ENCODE data around the gene CD79A. TPM values are rescaled to one million over a fixed set of nuclear protein-coding genes. Genes with fewer than 3 reads are reported as not detected.

The CD79A gene
- total RNA-seq, 1 experiment from 2014 or later = 0.69 TPM

- intact Hi-C loops (cut with micrococcal nuclease) = no loop called here
- BruUV-seq (replicated peaks) = no TSS peak
- ATAC-seq (no peak), DNase-seq (ENCODE audit: low read depth, low spot score) (no peak)
- no peaks in the 10 kb centered on the region for H3K79me2 ChIP-seq (ENCODE audit: insufficient read depth, low read length)
- no peaks in the 10 kb centered on the region for H4K20me1 ChIP-seq (ENCODE audit: insufficient read depth)
- CTCF ChIA-PET = no interaction called here
- POLR2A ChIA-PET = no interaction called here
- no peak overlapping the region for H3K4me3 ChIP-seq (replicated peaks in 1 of 2; ENCODE audit: low read depth in 1 of 2, low read length in 2 of 2)
- no peaks in the 10 kb centered on the region for H3K36me3 ChIP-seq (ENCODE audit: control insufficient read depth in 1 of 2, insufficient read depth in 2 of 2, low read length in 2 of 2)
- H3K9me3 ChIP-seq (ENCODE audit: control insufficient read depth in 1 of 2, insufficient read depth in 1 of 2, low read depth in 1 of 2, low read length in 2 of 2) = no peaks in the 10 kb centered on the region
- TF ChIP-seq POLR2A (IDR thresholded peaks at IDR 0.05; ENCODE audit: borderline replicate concordance, extremely low read depth, insufficient read depth, insufficient read length) = no peak
- TF ChIP-seq ZNF274 (IDR thresholded peaks at IDR 0.05; ENCODE audit: low read depth, low read length) = no peak
- TF ChIP-seq CTCF (IDR thresholded peaks at IDR 0.05 in 2 of 3, conservative IDR thresholded peaks at IDR 0.05 in 1 of 3; ENCODE audit: borderline replicate concordance in 1 of 3, insufficient read depth in 1 of 3, low read depth in 2 of 3, low read length in 2 of 3) = no peak
- TF ChIP-seq ZFX (IDR thresholded peaks at IDR 0.05) = no peak
- no peak for TF ChIP-seq ELF1 (IDR thresholded peaks at IDR 0.05; ENCODE audit: borderline replicate concordance, low read depth)
- no peaks in the 10 kb centered on the region for H3K9me2 ChIP-seq (ENCODE audit: insufficient read depth)
- H3K9ac ChIP-seq (ENCODE audit: low read length) = no peak overlapping the region
- H2AFZ ChIP-seq (ENCODE audit: low read depth, low read length, poor library complexity, severe bottlenecking) = no peak overlapping the region
- H3K4me1 ChIP-seq (ENCODE audit: control insufficient read depth in 1 of 2, insufficient read depth in 2 of 2, low read length in 2 of 2) = no peaks in the 10 kb centered on the region
- H3K27ac ChIP-seq (ENCODE audit: low read depth, low read length) = no peak overlapping the region
- RAD21 ChIA-PET (ENCODE audit: low non-redundant PET in 1 of 2, low total read pairs in 2 of 2, uncharacterized antibody in 2 of 2, unreplicated experiment in 2 of 2) = no interaction called here
- no peaks in the 10 kb centered on the region; the same call in 1 of the 2 replicates for H3K27me3 ChIP-seq (ENCODE audit: insufficient read depth, low read length)
- no peak overlapping the region for H3K4me2 ChIP-seq (ENCODE audit: low read length)
Measured at GRCh38 chr19:41915021-41915775, 38.1 kb downstream of the CD79A start.

- intact Hi-C loops (cut with micrococcal nuclease) = no loop called here
- Histone ChIP-seq H3K9me3 (ENCODE audit: control insufficient read depth in 1 of 2, insufficient read depth in 1 of 2, low read depth in 1 of 2, low read length in 2 of 2) (no peaks in the 10 kb centered on the region), H3K9me2 (ENCODE audit: insufficient read depth) (no peaks in the 10 kb centered on the region), H3K4me2 (ENCODE audit: low read length) (no peak overlapping the region), H4K20me1 (ENCODE audit: insufficient read depth) (no peaks in the 10 kb centered on the region), H3K27me3 (ENCODE audit: insufficient read depth, low read length) (no peaks in the 10 kb centered on the region; the same call in 1 of the 2 replicates), H3K27ac (ENCODE audit: low read depth, low read length) (no peak overlapping the region), H3K4me1 (ENCODE audit: control insufficient read depth in 1 of 2, insufficient read depth in 2 of 2, low read length in 2 of 2) (no peaks in the 10 kb centered on the region), H2AFZ (ENCODE audit: low read depth, low read length, poor library complexity, severe bottlenecking) (no peak overlapping the region), H3K36me3 (ENCODE audit: control insufficient read depth in 1 of 2, insufficient read depth in 2 of 2, low read length in 2 of 2) (no peaks in the 10 kb centered on the region), H3K9ac (ENCODE audit: low read length) (no peak overlapping the region), H3K4me3 (replicated peaks in 1 of 2; ENCODE audit: low read depth in 1 of 2, low read length in 2 of 2) (no peak overlapping the region), H3K79me2 (ENCODE audit: insufficient read depth, low read length) (no peaks in the 10 kb centered on the region)
- DNase-seq (ENCODE audit: low read depth, low spot score) = no peak
- ChIA-PET CTCF (no interaction called here), RAD21 (ENCODE audit: low non-redundant PET in 1 of 2, low total read pairs in 2 of 2, uncharacterized antibody in 2 of 2, unreplicated experiment in 2 of 2) (no interaction called here), POLR2A (no interaction called here)
- TF ChIP-seq ZNF274 (IDR thresholded peaks at IDR 0.05; ENCODE audit: low read depth, low read length) = no peak
- TF ChIP-seq FOSL1 (IDR thresholded peaks at IDR 0.05; ENCODE audit: low read depth) = no peak
- no peak for TF ChIP-seq SIN3A (IDR thresholded peaks at IDR 0.05; ENCODE audit: low read depth)
- TF ChIP-seq POLR2A (IDR thresholded peaks at IDR 0.05; ENCODE audit: borderline replicate concordance, extremely low read depth, insufficient read depth, insufficient read length) = no peak
- no peak for TF ChIP-seq YY1 (IDR thresholded peaks at IDR 0.05; ENCODE audit: extremely low read depth, insufficient replicate concordance, low read depth, low read length)
- TF ChIP-seq REST (IDR thresholded peaks at IDR 0.05; ENCODE audit: low read depth) = no peak
- TF ChIP-seq ELF1 (IDR thresholded peaks at IDR 0.05; ENCODE audit: borderline replicate concordance, low read depth) = no peak
- TF ChIP-seq POLR2AphosphoS5 (IDR thresholded peaks at IDR 0.05; ENCODE audit: low read depth, low read length) = no peak
- TF ChIP-seq SRF (IDR thresholded peaks at IDR 0.05; ENCODE audit: low read depth) = no peak
- no TSS peak for BruUV-seq (replicated peaks)
- ATAC-seq = no peak
Measured at GRCh38 chr19:41915776-41916414, 38.8 kb downstream of the CD79A start.

Data from HCT116 (cell line).